Activated T-helper 1 cell treated with anti-CD3 and anti-CD28 coated beads, Interleukin-12 subunit alpha, Interleukin-12 subunit beta, Interleukin-2, Interleukin-4 antibody, amounts not matched to agents 30 ng/mL and 10 ng/mL and 1 ng/mL, durations not matched to agents 14 hours and 24 hours and 36 hours (primary cell): ENCODE data around the gene CASQ2. TPM values are rescaled to one million over a fixed set of nuclear protein-coding genes. Genes with fewer than 3 reads are reported as not detected.

Experiments used
- DNase-seq: peaks from one replicate; pipeline ENCODE4 v3.0.0; 2021; ENCODE audit warnings: low spot score
- H3K27ac Mint-ChIP-seq: one replicate; pipeline ENCODE4 v1.8.0; 2021; ENCODE audit warnings: mild to moderate bottlenecking, mixed read lengths
- H3K27me3 Mint-ChIP-seq: one replicate; pipeline ENCODE4 v1.8.0; 2022; ENCODE audit warnings: mild to moderate bottlenecking, moderate library complexity, mixed read lengths; ENCODE audit not compliant: insufficient read depth
- H3K36me3 Mint-ChIP-seq: one replicate; pipeline ENCODE4 v1.8.0; 2021; ENCODE audit warnings: low read depth, mixed read lengths
- H3K4me1 Mint-ChIP-seq: one replicate; pipeline ENCODE4 v1.8.0; 2021; ENCODE audit warnings: low read depth, mixed read lengths
- H3K4me3 Mint-ChIP-seq: one replicate; pipeline ENCODE4 v1.8.0; 2021; ENCODE audit warnings: mild to moderate bottlenecking, moderate library complexity, mixed read lengths
- H3K9me3 Mint-ChIP-seq: one replicate; pipeline ENCODE4 v1.8.0; 2021; ENCODE audit warnings: mixed read lengths
- intact Hi-C: fragments of 100-400 bp; cut with micrococcal nuclease; formaldehyde crosslinking; loops from one replicate; pipeline ENCODE4 v1.15.1; 2024
- total RNA-seq: library from RNA; stranded (reverse); gene quantifications from 2 replicates; pipeline ENCODE4 v1.2.3, GENCODE V29; 2022

The CASQ2 gene
- total RNA-seq, 1 donor from 2014 or later = not detected

GRCh38 chr1:115697619-115698018 is 70.9 kb downstream of the CASQ2 start:
- DNase-seq = no peak
- Mint-ChIP-seq H3K27me3 (peaks cover 9% of the 10 kb centered on the region), H3K4me1 (no peaks in the 10 kb centered on the region), H3K27ac (no peak overlapping the region), H3K36me3 (peaks cover 2% of the 10 kb centered on the region), H3K9me3 (no peaks in the 10 kb centered on the region), H3K4me3 (no peak overlapping the region)
- intact Hi-C loops = no loop called here

GRCh38 chr1:115694805-115695204 is 73.7 kb downstream of the CASQ2 start:
- peaks cover 9% of the 10 kb centered on the region for H3K27me3 Mint-ChIP-seq
- intact Hi-C loops = no loop called here

GRCh38 chr1:115692224-115692623 is 76.3 kb downstream of the CASQ2 start:
- no peak for DNase-seq
- Mint-ChIP-seq H3K27ac (no peak overlapping the region), H3K4me1 (no peaks in the 10 kb centered on the region), H3K36me3 (peaks cover 9% of the 10 kb centered on the region), H3K9me3 (no peaks in the 10 kb centered on the region), H3K27me3 (no peaks in the 10 kb centered on the region), H3K4me3 (no peak overlapping the region)
- intact Hi-C loops = no loop called here

More at GRCh38 chr1:115694805-115695204, 73.7 kb downstream of the CASQ2 start:
- no peak for DNase-seq
- Mint-ChIP-seq H3K36me3 (peaks cover 9% of the 10 kb centered on the region), H3K27ac (no peak overlapping the region), H3K4me3 (no peak overlapping the region), H3K9me3 (no peaks in the 10 kb centered on the region), H3K4me1 (no peaks in the 10 kb centered on the region)

- intact Hi-C loops = no loop called here
- H3K4me3 Mint-ChIP-seq = no peak overlapping the region
- peaks cover 9% of the 10 kb centered on the region for H3K36me3 Mint-ChIP-seq
- no peaks in the 10 kb centered on the region for H3K27me3 Mint-ChIP-seq
- no peak for DNase-seq
- H3K9me3 Mint-ChIP-seq = no peaks in the 10 kb centered on the region
- no peaks in the 10 kb centered on the region for H3K4me1 Mint-ChIP-seq
- H3K27ac Mint-ChIP-seq = no peak overlapping the region
Observed at GRCh38 chr1:115690972-115691371, 77.5 kb downstream of the CASQ2 start.

GRCh38 chr1:115687744-115688143 is 80.8 kb downstream of the CASQ2 start:
- intact Hi-C loops = no loop called here
- no peaks in the 10 kb centered on the region for H3K9me3 Mint-ChIP-seq

GRCh38 chr1:115685029-115685705 is 83.3 kb downstream of the CASQ2 start:
- intact Hi-C loops = no loop called here
- H3K27me3 Mint-ChIP-seq = no peaks in the 10 kb centered on the region
- no peak overlapping the region for H3K4me3 Mint-ChIP-seq
- peaks cover 13% of the 10 kb centered on the region for H3K4me1 Mint-ChIP-seq
- H3K27ac Mint-ChIP-seq = no peak overlapping the region
- H3K9me3 Mint-ChIP-seq = no peaks in the 10 kb centered on the region
- no peak for DNase-seq
- H3K36me3 Mint-ChIP-seq = peaks cover 15% of the 10 kb centered on the region

More at GRCh38 chr1:115687744-115688143, 80.8 kb downstream of the CASQ2 start:
- Mint-ChIP-seq H3K4me1 (peaks cover 10% of the 10 kb centered on the region), H3K27ac (no peak overlapping the region), H3K27me3 (no peaks in the 10 kb centered on the region), H3K36me3 (peaks cover 19% of the 10 kb centered on the region), H3K4me3 (no peak overlapping the region)
- no peak for DNase-seq

GRCh38 chr1:115682792-115683191 is 85.7 kb downstream of the CASQ2 start:
- Mint-ChIP-seq H3K27ac (no peak overlapping the region), H3K4me3 (no peak overlapping the region), H3K9me3 (no peaks in the 10 kb centered on the region), H3K4me1 (peaks cover 13% of the 10 kb centered on the region), H3K27me3 (no peaks in the 10 kb centered on the region), H3K36me3 (peaks cover 12% of the 10 kb centered on the region)
- intact Hi-C loops = no loop called here
- no peak for DNase-seq

- H3K27me3 Mint-ChIP-seq = no peaks in the 10 kb centered on the region
- intact Hi-C loops = no loop called here
- H3K9me3 Mint-ChIP-seq = no peaks in the 10 kb centered on the region
- no peak overlapping the region for H3K27ac Mint-ChIP-seq
- peaks cover 12% of the 10 kb centered on the region for H3K36me3 Mint-ChIP-seq
- no peak for DNase-seq
- H3K4me1 Mint-ChIP-seq = peaks cover 13% of the 10 kb centered on the region
- H3K4me3 Mint-ChIP-seq = no peak overlapping the region
Observed at GRCh38 chr1:115680730-115681111, 87.8 kb downstream of the CASQ2 start.

GRCh38 chr1:115679141-115679611 is 89.3 kb downstream of the CASQ2 start:
- no peak overlapping the region for H3K4me3 Mint-ChIP-seq
- H3K36me3 Mint-ChIP-seq = peaks cover 10% of the 10 kb centered on the region
- H3K9me3 Mint-ChIP-seq = no peaks in the 10 kb centered on the region
- intact Hi-C loops = no loop called here
- no peak for DNase-seq
- no peak overlapping the region for H3K27ac Mint-ChIP-seq
- H3K27me3 Mint-ChIP-seq = no peaks in the 10 kb centered on the region
- H3K4me1 Mint-ChIP-seq = peaks cover 13% of the 10 kb centered on the region

GRCh38 chr1:115678141-115678540 is 90.4 kb downstream of the CASQ2 start:
- peaks cover 8% of the 10 kb centered on the region for H3K4me1 Mint-ChIP-seq
- H3K36me3 Mint-ChIP-seq = peaks cover 4% of the 10 kb centered on the region
- intact Hi-C loops = no loop called here
- no peak overlapping the region for H3K4me3 Mint-ChIP-seq
- H3K9me3 Mint-ChIP-seq = no peaks in the 10 kb centered on the region
- H3K27ac Mint-ChIP-seq = no peak overlapping the region
- no peak for DNase-seq
- no peaks in the 10 kb centered on the region for H3K27me3 Mint-ChIP-seq

GRCh38 chr1:115677565-115677964 is 90.9 kb downstream of the CASQ2 start:
- no peak overlapping the region for H3K27ac Mint-ChIP-seq
- peaks cover 2% of the 10 kb centered on the region for H3K4me1 Mint-ChIP-seq
- H3K27me3 Mint-ChIP-seq = no peaks in the 10 kb centered on the region
- H3K9me3 Mint-ChIP-seq = no peaks in the 10 kb centered on the region
- no peak overlapping the region for H3K4me3 Mint-ChIP-seq
- no peak for DNase-seq
- H3K36me3 Mint-ChIP-seq = no peaks in the 10 kb centered on the region
- intact Hi-C loops = loop anchor here (2.0 kb wide), 1 partner anchor 69 kb away; no protein-coding TSS in a partner anchor

GRCh38 chr1:115677182-115677555 is 91.3 kb downstream of the CASQ2 start:
- intact Hi-C loops = loop anchor here (2.0 kb wide), 1 partner anchor 68 kb away; no protein-coding TSS in a partner anchor
- H3K4me1 Mint-ChIP-seq = no peaks in the 10 kb centered on the region
- H3K27me3 Mint-ChIP-seq = no peaks in the 10 kb centered on the region
- H3K27ac Mint-ChIP-seq = no peak overlapping the region
- no peaks in the 10 kb centered on the region for H3K9me3 Mint-ChIP-seq
- DNase-seq = no peak
- no peak overlapping the region for H3K4me3 Mint-ChIP-seq
- H3K36me3 Mint-ChIP-seq = no peaks in the 10 kb centered on the region

- intact Hi-C loops = loop anchor here (2.0 kb wide), 1 partner anchor 68 kb away; no protein-coding TSS in a partner anchor
- H3K9me3 Mint-ChIP-seq = no peaks in the 10 kb centered on the region
- H3K4me1 Mint-ChIP-seq = no peaks in the 10 kb centered on the region
- no peaks in the 10 kb centered on the region for H3K36me3 Mint-ChIP-seq
- no peaks in the 10 kb centered on the region for H3K27me3 Mint-ChIP-seq
- no peak for DNase-seq
- no peak overlapping the region for H3K27ac Mint-ChIP-seq
- no peak overlapping the region for H3K4me3 Mint-ChIP-seq
Observed at GRCh38 chr1:115676498-115677181, 91.9 kb downstream of the CASQ2 start.
